Bronchial epithelial cell (primary cell): ENCODE data around the gene OSBPL5. TPM values are rescaled to one million over a fixed set of nuclear protein-coding genes. Genes with fewer than 3 reads are reported as not detected.

Experiments used
- DNase-seq: peaks from one replicate; pipeline ENCODE4 v3.0.0-alpha.2; 2010; ENCODE audit warnings: low read depth
- FAIRE-seq: peaks from 2 replicates; lab custom pipeline; 2011; peaks lifted over from hg19 to GRCh38; lab: Jason Lieb, UNC
- H3K27me3 ChIP-seq: 2 replicates; pipeline ENCODE4 v1.5.1; 2011; ENCODE audit warnings: low read length; ENCODE audit not compliant: control insufficient read depth, insufficient read depth
- H3K36me3 ChIP-seq: 2 replicates; pipeline ENCODE4 v1.5.1; 2011; ENCODE audit warnings: low read length; ENCODE audit not compliant: control insufficient read depth, insufficient read depth
- H3K4me3 ChIP-seq: 2 replicates; pipeline ENCODE4 v1.5.1; 2011; ENCODE audit warnings: mild to moderate bottlenecking, low read depth, low read length, control low read depth
- total RNA-seq: library from RNA; depleted of rRNA; stranded (reverse); fragments of >200 nt; gene quantifications from 2 replicates; pipeline ENCODE4 v1.2.1, GENCODE V29; 2014
- TF ChIP-seq, protein P1 (sequence below): IDR thresholded peaks from 2 replicates; pipeline ENCODE4 v1.5.1; 2011; ENCODE audit warnings: mild to moderate bottlenecking, moderate library complexity, low read length, control low read depth, inconsistent platforms; ENCODE audit not compliant: insufficient read depth, severe bottlenecking

The OSBPL5 gene
- total RNA-seq, 1 donor from 2014 or later: 21.1 TPM

DNA sequence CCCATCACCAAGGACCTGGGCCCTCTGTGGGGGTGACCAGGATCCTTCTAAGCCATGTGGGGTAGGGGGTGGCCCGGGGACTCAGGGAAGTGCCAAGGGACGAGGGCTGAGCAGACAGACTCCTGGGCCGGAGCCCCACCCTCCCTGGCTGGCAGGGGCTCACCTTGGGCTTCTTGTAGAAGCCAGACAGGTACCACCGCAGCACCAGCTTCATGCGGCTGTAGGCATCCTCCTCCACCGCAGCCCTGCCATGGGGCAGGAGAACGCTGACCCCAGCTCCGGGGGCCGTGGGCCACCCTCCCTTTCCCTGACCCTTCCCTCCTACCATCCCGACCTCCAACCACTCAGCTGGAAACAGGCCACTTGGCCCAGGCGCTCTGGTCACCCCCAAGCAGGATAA lies 62.0 kb downstream of the OSBPL5 start:
- no peak for DNase-seq
- Histone ChIP-seq H3K36me3 (peaks cover 7% of the 10 kb centered on the region), H3K4me3 (no peak overlapping the region), H3K27me3 (no peaks in the 10 kb centered on the region)
- no peak for FAIRE-seq
- TF ChIP-seq, protein P1, sequence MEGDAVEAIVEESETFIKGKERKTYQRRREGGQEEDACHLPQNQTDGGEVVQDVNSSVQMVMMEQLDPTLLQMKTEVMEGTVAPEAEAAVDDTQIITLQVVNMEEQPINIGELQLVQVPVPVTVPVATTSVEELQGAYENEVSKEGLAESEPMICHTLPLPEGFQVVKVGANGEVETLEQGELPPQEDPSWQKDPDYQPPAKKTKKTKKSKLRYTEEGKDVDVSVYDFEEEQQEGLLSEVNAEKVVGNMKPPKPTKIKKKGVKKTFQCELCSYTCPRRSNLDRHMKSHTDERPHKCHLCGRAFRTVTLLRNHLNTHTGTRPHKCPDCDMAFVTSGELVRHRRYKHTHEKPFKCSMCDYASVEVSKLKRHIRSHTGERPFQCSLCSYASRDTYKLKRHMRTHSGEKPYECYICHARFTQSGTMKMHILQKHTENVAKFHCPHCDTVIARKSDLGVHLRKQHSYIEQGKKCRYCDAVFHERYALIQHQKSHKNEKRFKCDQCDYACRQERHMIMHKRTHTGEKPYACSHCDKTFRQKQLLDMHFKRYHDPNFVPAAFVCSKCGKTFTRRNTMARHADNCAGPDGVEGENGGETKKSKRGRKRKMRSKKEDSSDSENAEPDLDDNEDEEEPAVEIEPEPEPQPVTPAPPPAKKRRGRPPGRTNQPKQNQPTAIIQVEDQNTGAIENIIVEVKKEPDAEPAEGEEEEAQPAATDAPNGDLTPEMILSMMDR: no peak

DNA sequence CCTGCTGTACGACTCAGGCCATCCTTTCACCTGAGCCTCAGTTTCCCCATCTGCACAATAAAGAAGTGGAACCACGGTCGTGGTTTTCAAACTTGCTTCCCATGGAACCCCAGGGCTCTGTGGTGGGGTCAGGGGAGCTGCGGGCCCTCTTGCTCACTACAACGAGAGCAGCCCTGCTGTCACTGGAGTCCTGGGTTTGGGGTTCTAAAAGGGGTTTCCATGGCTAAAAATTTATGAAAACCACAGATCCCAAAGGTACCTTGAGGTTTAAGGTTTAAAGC lies 62.5 kb downstream of the OSBPL5 start:
- H3K4me3 ChIP-seq: no peak overlapping the region
- DNase-seq: no peak
- TF ChIP-seq, protein P1: no peak
- H3K36me3 ChIP-seq: peaks cover 6% of the 10 kb centered on the region
- FAIRE-seq: no peak
- H3K27me3 ChIP-seq: no peaks in the 10 kb centered on the region

DNA sequence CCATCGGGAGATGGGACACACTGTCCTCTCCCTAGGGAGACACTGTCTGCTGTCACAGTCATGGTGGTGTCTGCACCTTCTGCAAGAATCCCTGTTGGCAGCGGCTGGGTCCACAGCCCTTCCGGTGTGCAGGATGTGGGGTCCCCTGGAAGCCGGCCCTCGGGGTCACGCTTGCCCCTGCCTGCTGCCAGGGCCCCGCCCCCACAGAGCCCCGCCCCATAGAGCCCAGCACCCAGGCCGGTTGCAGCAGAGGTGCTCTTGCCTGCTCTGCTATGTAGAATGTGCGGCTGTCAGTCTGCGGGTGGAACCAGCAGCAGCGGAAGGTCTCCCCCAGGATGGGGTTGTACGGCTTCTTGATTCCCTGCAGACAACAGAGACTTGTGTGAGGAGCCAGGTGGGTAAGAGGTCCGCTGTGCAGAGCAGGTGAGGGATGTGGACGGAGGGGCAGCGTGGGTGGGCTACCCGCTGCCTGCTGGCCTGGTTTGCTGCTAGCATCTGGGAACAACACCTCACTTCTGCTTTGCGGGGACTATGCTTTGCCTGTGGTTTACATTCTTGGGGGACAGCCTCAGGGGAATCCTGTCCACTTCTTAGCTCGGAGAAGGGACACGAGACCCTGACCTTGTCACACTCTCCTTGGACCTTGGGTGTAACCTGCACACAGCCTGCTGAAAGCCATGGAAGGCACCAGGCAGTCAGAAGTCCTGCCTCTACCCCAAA lies 63.0 kb downstream of the OSBPL5 start:
- DNase-seq (no peak), FAIRE-seq (no peak)
- TF ChIP-seq, protein P1: no peak
- Histone ChIP-seq H3K4me3 (no peak overlapping the region), H3K27me3 (no peaks in the 10 kb centered on the region), H3K36me3 (peaks cover 4% of the 10 kb centered on the region)

DNA sequence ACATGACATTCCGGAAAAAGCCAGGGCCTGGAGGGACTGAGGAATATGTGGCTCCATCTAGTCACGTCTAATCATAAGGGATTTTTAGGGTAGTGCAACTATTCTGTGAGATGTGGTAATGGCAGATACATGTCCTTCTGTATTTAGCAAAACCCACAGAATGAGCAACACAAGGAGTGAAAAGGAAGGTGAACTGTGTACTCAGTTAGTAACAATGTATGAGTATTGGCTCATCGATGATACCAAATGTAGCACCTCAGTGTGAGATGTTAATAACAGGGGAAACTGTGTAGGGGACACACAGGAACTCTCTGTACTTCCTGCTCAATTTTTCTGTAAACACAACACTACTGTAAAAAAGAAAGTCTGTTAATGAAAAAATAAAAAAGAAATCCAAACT lies 65.9 kb downstream of the OSBPL5 start:
- no peak for DNase-seq
- TF ChIP-seq, protein P1: no peak
- Histone ChIP-seq H3K27me3 (no peaks in the 10 kb centered on the region), H3K36me3 (peaks cover 6% of the 10 kb centered on the region), H3K4me3 (no peak overlapping the region)
- FAIRE-seq: no peak

DNA sequence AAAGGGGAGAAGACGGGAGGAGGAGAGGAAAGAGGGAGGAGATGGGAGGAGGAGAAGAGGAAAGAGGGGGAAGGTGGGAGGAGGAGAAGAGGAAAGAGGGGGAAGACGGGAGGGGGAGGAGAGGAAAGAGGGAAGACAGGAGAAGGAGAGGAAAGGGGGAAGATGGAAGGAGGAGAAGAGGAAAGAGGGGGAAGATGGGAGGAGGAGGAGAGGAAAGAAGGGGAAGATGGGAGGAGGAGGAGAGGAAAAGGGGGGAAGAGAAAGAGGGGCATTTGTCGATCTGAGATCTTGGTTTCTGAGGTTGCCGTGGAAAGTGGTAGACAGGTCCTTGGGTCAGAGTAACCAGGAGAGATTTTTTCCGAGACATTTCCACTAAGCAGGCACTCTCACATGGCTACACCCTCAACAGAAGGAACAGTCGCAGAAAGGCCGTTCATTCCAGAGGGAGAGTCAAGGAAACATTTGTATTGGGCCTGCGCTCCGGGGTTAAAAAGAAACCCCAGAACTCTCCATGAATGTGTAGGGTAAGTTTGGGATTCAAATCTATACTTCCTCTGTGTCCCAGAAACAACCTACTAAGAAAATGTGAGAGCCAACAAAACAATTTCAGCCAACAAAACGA lies 68.1 kb downstream of the OSBPL5 start:
- DNase-seq (no peak), FAIRE-seq (no peak)
- TF ChIP-seq, protein P1: no peak
- H3K36me3 ChIP-seq: peaks cover 7% of the 10 kb centered on the region
- no peaks in the 10 kb centered on the region for H3K27me3 ChIP-seq
- H3K4me3 ChIP-seq: no peak overlapping the region
